Activated T-helper 1 cell treated with Interleukin-2 at 50 U/mL for 16 hours (primary cell): Measurements from ENCODE around the gene SLC35E4.

Experiments
- DNase-seq: peaks from one replicate; pipeline ENCODE4 v3.0.0-alpha.2; 2020; ENCODE audit warnings: low read depth

Gene SLC35E4

DNA sequence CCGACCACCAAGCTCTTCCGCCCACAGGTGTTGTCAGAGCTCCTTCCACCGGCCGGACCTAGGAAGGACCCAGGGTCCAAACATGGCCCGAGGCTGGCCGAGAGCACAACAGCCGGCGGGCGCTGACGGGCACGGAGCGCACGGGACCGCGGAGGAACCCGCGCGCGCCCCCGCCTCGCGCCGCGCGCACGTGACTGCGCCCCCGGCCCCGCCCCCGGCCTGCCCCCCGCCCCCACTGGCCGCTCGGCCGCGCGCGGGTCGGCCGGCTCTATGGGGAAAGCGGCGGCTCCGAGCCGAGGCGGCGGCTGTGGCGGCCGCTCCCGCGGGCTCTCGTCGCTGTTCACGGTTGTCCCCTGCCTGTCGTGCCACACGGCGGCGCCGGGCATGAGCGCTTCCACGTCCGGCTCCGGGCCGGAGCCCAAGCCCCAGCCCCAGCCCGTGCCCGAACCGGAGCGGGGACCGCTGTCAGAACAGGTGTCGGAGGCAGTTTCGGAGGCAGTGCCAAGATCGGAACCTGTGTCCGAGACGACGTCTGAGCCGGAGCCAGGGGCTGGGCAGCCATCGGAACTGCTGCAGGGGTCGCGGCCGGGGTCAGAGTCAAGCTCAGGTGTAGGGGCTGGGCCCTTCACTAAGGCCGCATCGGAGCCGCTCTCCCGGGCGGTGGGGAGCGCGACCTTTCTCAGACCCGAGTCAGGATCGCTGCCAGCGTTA lies 59.2 kb downstream of the SLC35E4 start, which contains the start of gene OSBP2:
OSBP2 (plus strand) TSS at position 235 of the 711 bp plus-strand sequence; CDS start at position 271, 36 bp downstream.
- peak; percentile 14 for DNase-seq

DNA sequence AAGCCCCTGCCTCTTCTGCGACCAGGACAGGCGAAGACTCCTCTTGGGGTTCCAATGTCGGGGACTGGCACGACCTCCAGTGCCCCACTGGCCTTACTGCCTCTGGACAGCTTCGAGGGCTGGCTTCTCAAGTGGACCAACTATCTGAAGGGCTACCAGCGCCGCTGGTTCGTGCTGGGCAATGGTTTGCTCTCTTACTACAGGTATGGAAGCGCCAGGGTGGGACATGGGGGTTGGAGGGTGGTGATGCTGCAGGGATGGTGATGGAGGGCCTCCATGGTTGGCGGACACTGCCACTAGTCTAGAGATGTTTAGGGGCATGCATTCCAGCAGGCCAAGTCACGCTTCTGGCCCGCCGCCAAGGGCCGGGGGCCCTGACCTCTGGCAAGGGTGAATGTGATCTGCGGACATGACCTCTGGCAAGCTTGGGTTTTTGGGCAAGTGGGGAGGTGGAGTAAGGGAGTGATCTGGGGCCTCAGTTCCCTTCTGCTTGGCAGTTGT lies 59.8 kb downstream of the SLC35E4 start:
- no peak for DNase-seq

DNA sequence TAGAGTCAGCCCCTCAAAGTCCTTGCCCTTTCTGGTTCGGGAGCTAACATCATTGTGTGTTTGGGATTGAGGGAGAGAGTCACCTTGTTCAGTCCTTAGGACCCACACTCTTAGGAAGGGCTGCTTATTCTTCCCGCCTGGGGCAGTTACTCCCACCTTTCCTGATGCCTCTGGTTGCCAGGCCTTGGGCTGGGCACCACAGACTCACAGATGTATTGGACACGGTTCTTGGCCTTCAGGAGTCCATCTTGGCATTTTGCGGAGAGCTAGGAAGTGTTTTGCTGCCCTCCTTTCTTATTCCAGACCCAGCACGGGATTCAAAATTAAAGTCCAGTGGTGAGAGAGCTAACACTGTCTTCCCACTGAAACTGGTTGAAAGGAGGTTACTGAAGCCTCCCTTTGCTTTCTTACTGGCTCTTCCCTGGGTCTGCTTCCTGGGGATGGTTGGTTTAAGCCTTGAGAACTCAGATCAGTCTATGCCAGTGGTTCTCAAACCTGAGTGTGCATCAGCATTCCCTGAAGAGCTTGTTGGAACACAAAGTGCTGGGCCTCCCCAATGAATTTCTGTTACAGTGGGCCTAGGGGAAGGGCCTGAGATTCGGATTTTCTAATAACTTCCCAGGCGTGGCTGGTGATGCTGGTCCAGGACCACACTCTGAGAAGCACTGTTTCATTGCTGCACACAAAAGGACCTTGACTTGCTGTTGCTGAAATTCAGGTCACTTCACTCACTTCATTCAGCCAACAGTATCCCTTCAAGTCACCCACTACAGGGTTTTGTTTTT lies 60.5 kb downstream of the SLC35E4 start:
- no peak for DNase-seq
